Middle frontal gyrus (tissue), 1 donor: ENCODE measurements around the gene CISD3.

ENCODE experiments used
- DNase-seq: peaks from one replicate; pipeline ENCODE4 v3.0.0-alpha.2; 2015; ENCODE audit warnings: low spot score; ENCODE audit errors: extremely low spot score

The CISD3 gene

GRCh38 chr17:38727736-38728135 lies 2.4 kb upstream of the CISD3 start:
- no peak for DNase-seq

- DNase-seq, result no peak
Observed at GRCh38 chr17:38728290-38728831, 1.8 kb upstream of the CISD3 start.

- DNase-seq, result no peak
Observed at GRCh38 chr17:38729368-38729885, 714 bp upstream of the CISD3 start.

- no peak for DNase-seq
Observed at GRCh38 chr17:38730526-38731379, 612 bp downstream of the CISD3 start.

GRCh38 chr17:38731526-38732294 lies 1.6 kb downstream of the CISD3 start:
- no peak for DNase-seq

- DNase-seq, result no peak
Observed at GRCh38 chr17:38732376-38733281, 2.5 kb downstream of the CISD3 start.

GRCh38 chr17:38733282-38733981 lies 3.3 kb downstream of the CISD3 start:
- no peak for DNase-seq

- no peak for DNase-seq
Observed at GRCh38 chr17:38733982-38734973, 4.1 kb downstream of the CISD3 start.

- no peak for DNase-seq
Observed at GRCh38 chr17:38735161-38735997, 5.2 kb downstream of the CISD3 start.

GRCh38 chr17:38738007-38738662 lies 8.0 kb downstream of the CISD3 start:
- no peak for DNase-seq

GRCh38 chr17:38738686-38739085 lies 8.5 kb downstream of the CISD3 start:
- no peak for DNase-seq

GRCh38 chr17:38739305-38739704 lies 9.2 kb downstream of the CISD3 start:
- DNase-seq, result no peak

GRCh38 chr17:38740044-38740443 lies 9.9 kb downstream of the CISD3 start:
- DNase-seq, result no peak

- no peak for DNase-seq
Observed at GRCh38 chr17:38740806-38741205, 10.7 kb downstream of the CISD3 start.

GRCh38 chr17:38741461-38741860 lies 11.3 kb downstream of the CISD3 start:
- DNase-seq, result no peak

- no peak for DNase-seq
Observed at GRCh38 chr17:38741921-38742410, 11.8 kb downstream of the CISD3 start.
